Measurements from ENCODE around the gene FAM216B. TPM values are rescaled to one million over a fixed set of nuclear protein-coding genes. Genes with fewer than 3 reads are reported as not detected.
"Not testable (repeated sequence)": the region's sequence is repeated elsewhere in the genome, so short reads cannot be mapped to it uniquely, and the experiment has no call there.

FAM216B gene
- total RNA-seq (2014; rRNA removed; shearing (Covaris generic)), result 2.0 and 2.2 TPM in 2 replicates
- polyA plus RNA-seq (2014; cell fraction: nucleus; rRNA removed), result 1.1 and 1.9 TPM in 2 replicates

DNA sequence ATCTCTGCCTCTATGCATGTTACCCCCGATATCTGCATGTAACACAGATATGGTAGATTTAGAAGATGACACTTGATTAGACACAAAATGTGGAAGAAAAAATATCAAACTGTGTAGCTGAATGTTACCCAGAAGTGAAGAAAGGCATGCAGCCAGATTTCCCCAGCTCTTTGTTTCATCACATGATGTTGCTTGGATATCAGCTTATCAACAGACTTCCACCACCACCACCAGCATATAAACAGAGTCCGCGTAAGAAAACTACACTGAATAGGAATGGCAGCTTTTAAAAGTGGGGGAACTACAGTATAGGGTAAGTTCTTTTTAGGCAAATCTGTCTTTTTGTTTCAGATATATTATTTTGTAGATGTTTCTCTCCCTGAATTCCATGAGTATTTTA lies at the start of gene FAM216B:
Gene FAM216B (plus strand): TSS at position 233 of the 400 bp plus-strand sequence. CDS start 2,484 bp downstream, outside the sequence.
- DNase-seq (ENCODE audit: extremely low read depth, low read depth), result no peak

- no peak for DNase-seq (ENCODE audit: extremely low read depth, low read depth)
These were observed 49.3 kb upstream of the FAM216B start for GRCh38 chr13:42732073-42732472.

DNA sequence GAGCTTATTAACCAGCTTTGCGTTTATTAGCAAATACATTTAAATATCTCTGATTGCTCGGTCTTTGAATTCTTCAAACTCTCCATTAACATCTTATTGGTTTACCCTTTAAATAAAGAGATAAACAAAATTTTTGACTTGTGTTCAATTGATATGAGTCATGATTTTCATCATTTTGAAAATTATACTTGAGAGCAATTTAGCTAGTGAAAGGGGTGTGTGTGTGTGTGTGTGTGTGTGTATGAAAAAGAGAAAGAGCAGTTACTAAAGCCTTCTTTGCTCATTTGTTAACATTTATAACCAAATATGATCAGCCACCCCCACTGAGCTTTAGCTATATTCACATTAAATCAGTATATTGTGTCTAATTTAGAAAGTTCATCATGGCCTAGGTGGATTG lies 48.3 kb upstream of the FAM216B start:
- DNase-seq (ENCODE audit: extremely low read depth, low read depth), result no peak

GRCh38 chr13:42735010-42735409 lies 46.4 kb upstream of the FAM216B start:
- no peak for DNase-seq (ENCODE audit: extremely low read depth, low read depth)

DNA sequence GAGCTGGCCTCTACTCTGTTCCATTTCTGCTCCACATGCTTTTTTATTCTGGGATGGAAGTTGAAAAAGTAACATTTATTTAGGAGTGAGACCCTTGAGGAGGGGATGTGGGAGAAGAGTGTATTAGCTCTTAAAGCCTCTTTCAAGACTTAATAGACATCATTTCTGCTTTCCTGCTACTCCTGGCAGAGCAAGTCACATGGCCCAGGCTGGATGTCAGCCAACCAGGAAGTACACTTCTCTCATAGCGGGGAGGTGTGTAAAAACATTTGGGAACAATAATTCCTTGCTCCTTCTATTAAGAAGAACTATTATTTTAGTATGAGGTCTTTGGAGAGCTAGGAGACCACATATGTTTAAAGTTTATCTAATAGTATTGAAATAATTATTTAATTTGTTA lies 40.6 kb upstream of the FAM216B start:
- no peak for DNase-seq (ENCODE audit: extremely low read depth, low read depth)

DNA sequence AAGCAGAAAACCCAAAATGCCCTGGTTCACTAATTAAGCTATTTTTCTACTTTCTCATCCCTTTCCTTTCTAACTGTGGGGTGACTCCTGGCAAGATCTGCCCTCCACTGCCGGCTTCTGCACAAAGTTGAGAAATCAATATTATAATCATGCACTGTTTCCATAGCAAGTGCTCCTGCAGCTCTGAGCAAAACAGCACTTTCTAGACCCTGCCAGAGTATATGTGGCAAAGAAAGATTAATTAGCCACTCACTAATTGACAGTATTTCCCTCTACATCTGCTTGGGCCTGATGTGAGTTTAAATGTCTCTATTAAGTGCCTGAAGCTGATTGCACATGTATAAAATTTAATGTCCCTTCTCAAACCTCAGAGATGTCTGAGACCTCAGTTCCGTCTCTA lies 39.5 kb upstream of the FAM216B start:
- no peak for DNase-seq (ENCODE audit: extremely low read depth, low read depth)

DNA sequence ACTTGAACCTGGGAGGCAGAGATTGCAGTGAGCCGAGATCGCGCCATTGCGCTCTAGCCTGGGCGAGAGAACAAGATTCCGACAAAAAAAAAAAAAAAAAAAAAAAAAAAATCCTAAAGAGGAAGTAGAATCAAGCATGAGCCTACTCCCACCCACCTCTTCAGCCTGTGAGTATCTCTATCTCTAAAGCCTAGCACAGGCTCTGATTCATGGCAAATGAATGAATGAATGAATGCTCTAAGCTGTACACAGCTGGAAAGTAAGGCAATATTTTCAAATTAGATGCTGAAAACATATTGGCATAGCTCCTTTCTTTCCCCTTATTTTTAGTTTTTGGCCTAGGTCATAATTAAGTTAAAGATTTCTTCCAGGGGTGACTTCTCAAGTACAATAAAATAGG lies 35.7 kb upstream of the FAM216B start:
- DNase-seq (ENCODE audit: extremely low read depth, low read depth), result no peak

- DNase-seq (ENCODE audit: extremely low read depth, low read depth), result no peak
These were observed 34.5 kb upstream of the FAM216B start for GRCh38 chr13:42746866-42747265.

GRCh38 chr13:42747399-42747873 lies 33.9 kb upstream of the FAM216B start:
- peak; percentile 78 for DNase-seq (ENCODE audit: extremely low read depth, low read depth)

DNA sequence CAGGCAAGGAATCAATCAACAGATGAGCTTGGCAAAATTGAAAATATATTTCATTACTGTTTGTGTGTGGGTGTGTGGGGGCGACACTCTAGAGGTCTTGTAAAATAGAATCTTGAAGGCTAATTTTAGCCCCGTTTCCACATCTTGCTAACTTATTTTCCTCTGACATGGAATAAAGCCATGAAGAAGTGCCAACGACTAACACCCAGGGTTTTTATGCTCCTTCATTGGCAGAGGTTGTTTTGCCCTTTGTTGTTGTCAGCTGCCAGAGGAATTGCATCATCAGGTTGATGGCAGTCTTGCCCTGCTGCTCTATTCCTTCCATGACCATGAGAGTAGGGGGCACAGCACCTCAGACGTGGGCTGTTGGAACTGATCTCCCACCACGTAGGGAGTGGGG lies 30.6 kb upstream of the FAM216B start:
- DNase-seq (ENCODE audit: extremely low read depth, low read depth), result no peak

DNA sequence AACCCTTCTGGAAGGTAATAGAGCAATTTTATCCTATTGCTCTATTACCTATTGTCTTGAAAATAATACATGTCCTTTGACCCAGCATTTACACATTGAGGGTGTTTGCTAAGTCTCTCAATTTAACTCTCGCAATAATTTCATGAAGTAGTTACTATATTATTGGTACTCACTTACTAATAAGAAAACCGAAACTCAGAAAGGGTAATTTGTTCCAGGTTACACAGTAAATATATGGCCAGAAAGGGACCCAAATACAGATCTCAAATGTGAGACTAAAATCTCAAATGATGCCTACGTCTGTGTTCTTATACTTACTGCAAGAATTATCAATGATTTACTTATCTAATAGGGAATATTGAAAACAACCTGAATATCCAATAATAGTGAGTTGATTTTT lies 29.7 kb upstream of the FAM216B start:
- no peak for DNase-seq (ENCODE audit: extremely low read depth, low read depth)

- no peak for DNase-seq (ENCODE audit: extremely low read depth, low read depth)
These were observed 28.7 kb upstream of the FAM216B start for GRCh38 chr13:42752731-42753130.

- no peak for DNase-seq (ENCODE audit: extremely low read depth, low read depth)
These were observed 27.7 kb upstream of the FAM216B start for GRCh38 chr13:42753697-42754096.

- DNase-seq (ENCODE audit: extremely low read depth, low read depth), result no peak
These were observed 26.4 kb upstream of the FAM216B start for GRCh38 chr13:42754801-42755510.

DNA sequence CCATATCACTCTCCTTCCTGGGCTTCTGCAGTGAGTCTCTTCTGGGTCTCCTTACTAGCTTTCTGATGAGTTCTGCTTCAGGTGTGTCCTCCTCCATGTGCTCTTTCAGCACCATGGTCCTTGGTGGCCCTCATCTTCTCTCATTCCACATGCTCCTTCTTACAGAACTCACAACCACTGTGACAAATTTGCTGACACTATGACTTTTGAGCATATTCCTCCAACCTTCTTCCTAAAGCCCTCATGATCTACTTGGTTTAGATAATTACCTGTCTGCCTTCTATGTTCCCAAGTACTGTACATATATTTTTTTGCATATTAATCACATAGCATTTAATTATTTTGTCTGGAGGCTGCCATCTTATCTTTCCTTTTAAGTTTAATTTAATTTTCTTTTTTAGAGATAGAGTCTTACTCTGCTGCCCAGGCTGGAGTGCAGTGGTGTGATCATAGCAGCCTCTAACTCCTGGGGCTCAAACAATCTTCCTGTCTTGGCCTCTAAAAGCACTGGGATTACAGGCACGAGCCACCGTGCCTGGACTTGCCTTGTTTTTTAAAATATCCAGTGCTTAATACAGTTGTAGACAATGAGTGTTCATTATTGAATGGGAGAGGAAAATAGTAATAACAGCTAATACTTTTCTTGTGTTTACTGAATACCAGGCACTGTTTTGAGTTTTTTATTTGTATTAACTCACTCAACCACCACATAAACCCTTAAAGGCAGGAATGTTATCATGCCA lies 23.5 kb upstream of the FAM216B start:
- no peak for DNase-seq (ENCODE audit: extremely low read depth, low read depth)

GRCh38 chr13:42758515-42758914 lies 22.9 kb upstream of the FAM216B start:
- no peak for DNase-seq (ENCODE audit: extremely low read depth, low read depth)

DNA sequence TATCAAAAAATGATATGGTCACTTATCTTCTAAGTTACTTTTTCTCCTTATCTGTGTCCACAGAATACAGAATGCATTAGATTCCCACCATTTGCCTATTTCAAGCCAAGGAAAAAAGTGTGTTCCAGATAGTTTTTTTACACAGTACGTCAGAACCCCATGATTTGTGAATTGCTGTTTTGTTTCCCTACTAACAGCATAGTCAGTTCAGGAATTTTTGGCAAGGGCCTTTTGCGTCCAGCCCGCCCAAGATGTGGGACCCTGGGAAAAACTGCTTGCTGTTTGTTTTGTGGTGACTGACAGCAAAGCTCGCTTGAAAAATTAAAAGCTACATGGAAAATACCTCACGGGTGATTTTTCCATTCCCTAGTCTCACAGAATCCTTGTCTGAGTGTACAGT lies 20.4 kb upstream of the FAM216B start:
- no peak for DNase-seq (ENCODE audit: extremely low read depth, low read depth)

DNA sequence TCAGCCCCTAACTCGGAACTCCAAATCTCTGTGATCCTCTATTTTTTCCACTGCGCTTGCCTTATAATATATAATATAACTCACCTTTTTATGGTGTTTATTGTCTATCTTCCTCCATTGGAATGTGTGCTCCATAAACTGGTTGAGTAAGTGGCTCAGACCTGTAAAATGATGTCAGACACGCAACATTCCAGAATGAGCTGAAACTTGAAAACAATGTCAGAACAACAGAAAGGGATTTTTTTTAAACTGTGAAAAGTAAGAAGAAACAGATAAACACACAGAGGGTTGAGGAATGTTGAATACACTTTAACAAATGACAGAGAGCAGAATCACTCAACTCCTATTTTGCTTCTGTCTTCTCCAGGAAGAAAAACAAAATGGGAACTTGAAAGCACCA lies 19.1 kb upstream of the FAM216B start:
- DNase-seq (ENCODE audit: extremely low read depth, low read depth), result peak; percentile 64

DNA sequence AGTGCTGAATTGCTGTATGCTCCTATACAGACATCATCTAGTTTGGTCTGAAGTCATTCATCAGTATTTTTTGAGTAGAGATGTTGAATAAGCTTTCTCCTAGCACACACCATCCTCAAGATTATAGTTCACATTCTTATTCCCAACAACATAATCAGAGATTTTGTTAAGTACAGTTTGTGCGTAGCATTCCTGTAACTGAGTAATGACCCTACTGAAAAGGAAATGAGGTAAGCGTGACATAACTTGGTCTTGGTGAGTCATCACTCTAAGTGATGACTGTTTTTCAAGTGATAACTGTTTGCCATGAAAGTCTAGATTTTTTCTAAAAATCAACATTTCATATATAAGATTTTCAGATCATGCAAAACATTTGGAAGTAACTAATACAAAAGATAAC lies 18.5 kb upstream of the FAM216B start:
- DNase-seq (ENCODE audit: extremely low read depth, low read depth), result peak; percentile 50

DNA sequence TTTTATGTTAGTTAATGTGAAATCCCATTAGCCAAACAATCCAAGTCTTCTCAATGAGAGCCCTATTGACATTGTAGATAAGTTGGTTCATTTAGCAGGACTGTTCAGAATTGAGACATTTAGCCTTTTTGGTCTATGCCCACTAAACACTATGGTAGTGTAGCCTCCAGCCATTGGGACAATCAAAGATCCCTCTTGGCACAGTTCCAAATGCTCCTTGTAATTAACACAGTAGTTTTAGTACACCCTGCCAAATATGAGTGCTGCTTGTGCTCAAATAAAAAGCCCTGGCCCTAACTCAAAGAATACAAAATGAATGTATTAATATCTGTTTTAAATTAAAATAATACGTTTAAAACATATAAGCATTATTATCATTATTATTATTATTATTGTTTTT lies 15.4 kb upstream of the FAM216B start:
- no peak for DNase-seq (ENCODE audit: extremely low read depth, low read depth)

DNA sequence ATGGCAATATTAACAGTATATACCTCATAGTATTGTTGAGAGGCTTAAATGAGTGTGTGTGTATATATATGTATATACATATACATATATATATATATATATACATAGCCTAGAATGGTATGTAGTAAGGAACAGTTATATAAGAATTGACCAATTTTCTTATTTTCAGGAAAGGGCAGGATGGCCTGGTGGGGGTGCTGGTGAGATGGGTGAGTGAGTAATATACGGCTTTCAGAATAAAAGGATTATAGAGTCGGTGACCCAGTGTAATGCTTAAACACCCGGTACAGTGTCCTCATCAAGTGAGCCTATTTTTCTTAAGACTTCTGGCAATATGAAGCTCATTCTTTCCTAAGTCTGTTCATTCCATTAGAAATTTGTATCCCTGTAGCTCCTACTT lies 11.7 kb upstream of the FAM216B start:
- DNase-seq (ENCODE audit: extremely low read depth, low read depth), result no peak

DNA sequence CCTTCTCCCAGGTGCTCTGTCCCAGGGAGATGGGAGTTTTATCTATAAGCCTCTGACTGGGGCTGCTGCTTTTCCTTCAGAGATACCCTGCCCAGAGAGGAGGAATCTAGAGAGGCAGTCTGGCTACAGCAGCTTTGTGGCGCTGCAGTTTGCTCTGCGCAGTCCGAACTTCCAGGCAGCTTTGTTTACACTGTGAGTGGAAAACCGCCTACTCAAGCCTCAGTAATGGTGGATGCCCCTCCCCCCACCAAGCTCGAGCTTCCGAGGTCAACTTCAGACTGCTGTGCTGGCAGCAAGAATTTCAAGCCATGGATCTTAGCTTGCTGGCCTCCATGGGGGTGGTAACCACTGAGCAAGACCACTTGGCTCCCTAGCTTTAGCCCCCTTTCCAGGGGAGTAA lies 4.8 kb upstream of the FAM216B start:
- not testable (repeated sequence) for DNase-seq (ENCODE audit: extremely low read depth, low read depth)
